ENCODE measurements around the gene CNP. TPM values are rescaled to one million over a fixed set of nuclear protein-coding genes. Genes with fewer than 3 reads are reported as not detected.
A peak's percentile ranks its signal among the peaks of the same experiment; 100 is the strongest.

Gene CNP
- total RNA-seq, 1 experiment from 2014 or later: 144 TPM

GRCh38 chr17:41972571-41973407 lies 6.2 kb downstream of the CNP start:
- no peaks in the 10 kb centered on the region for H3K27me3 Mint-ChIP-seq (ENCODE audit: unreplicated experiment)
- TF ChIP-seq CTCF (IDR thresholded peaks at IDR 0.05; ENCODE audit: unreplicated experiment): no peak
- no TSS peak for BruUV-seq (replicated peaks)
- intact Hi-C loops (cut with micrococcal nuclease; ENCODE audit: unreplicated experiment): no loop called here
- H3K9me3 Mint-ChIP-seq (ENCODE audit: low read depth, unreplicated experiment): no peaks in the 10 kb centered on the region
- peaks cover 97% of the 10 kb centered on the region for H3K36me3 Mint-ChIP-seq (ENCODE audit: insufficient read depth, unreplicated experiment)
- H3K4me3 Mint-ChIP-seq (ENCODE audit: low read depth, unreplicated experiment): no peak overlapping the region
- H3K4me1 Mint-ChIP-seq (ENCODE audit: low read depth, unreplicated experiment): peaks cover 16% of the 10 kb centered on the region
- H3K27ac Mint-ChIP-seq (ENCODE audit: unreplicated experiment): peak overlapping the region; percentile 76
- CTCF ChIA-PET: interaction anchor here (1.2 to 1.7 kb wide), 3 partner anchors 17 to 45 kb away, joined by 3 to 7 read pairs (median 5); partner anchors contain the start of gene DNAJC7
- peak; percentile 51 for DNase-seq

- H3K36me3 Mint-ChIP-seq (ENCODE audit: insufficient read depth, unreplicated experiment): peaks cover 96% of the 10 kb centered on the region
- BruUV-seq (replicated peaks): no TSS peak
- H3K27me3 Mint-ChIP-seq (ENCODE audit: unreplicated experiment): no peaks in the 10 kb centered on the region
- no peaks in the 10 kb centered on the region for H3K9me3 Mint-ChIP-seq (ENCODE audit: low read depth, unreplicated experiment)
- H3K4me1 Mint-ChIP-seq (ENCODE audit: low read depth, unreplicated experiment): peaks cover 22% of the 10 kb centered on the region
- H3K27ac Mint-ChIP-seq (ENCODE audit: unreplicated experiment): no peak overlapping the region
- no peak overlapping the region for H3K4me3 Mint-ChIP-seq (ENCODE audit: low read depth, unreplicated experiment)
- no peak for DNase-seq
- CTCF ChIA-PET: interaction anchor here (0.7 to 1.4 kb wide), 3 partner anchors 16 to 220 kb away, joined by 3 to 5 read pairs (median 4); no protein-coding TSS in a partner anchor
- TF ChIP-seq CTCF (IDR thresholded peaks at IDR 0.05; ENCODE audit: unreplicated experiment): no peak
- intact Hi-C loops (cut with micrococcal nuclease; ENCODE audit: unreplicated experiment): no loop called here
Measured at GRCh38 chr17:41973408-41973811, 6.8 kb downstream of the CNP start.

- H3K36me3 Mint-ChIP-seq (ENCODE audit: insufficient read depth, unreplicated experiment): peaks cover 96% of the 10 kb centered on the region
- CTCF ChIA-PET: interaction anchor here (0.7 kb wide), 1 partner anchor 221 kb away, joined by 4 read pairs; no protein-coding TSS in a partner anchor
- intact Hi-C loops (cut with micrococcal nuclease; ENCODE audit: unreplicated experiment): no loop called here
- BruUV-seq (replicated peaks): no TSS peak
- peaks cover 28% of the 10 kb centered on the region for H3K4me1 Mint-ChIP-seq (ENCODE audit: low read depth, unreplicated experiment)
- H3K27me3 Mint-ChIP-seq (ENCODE audit: unreplicated experiment): no peaks in the 10 kb centered on the region
- TF ChIP-seq CTCF (IDR thresholded peaks at IDR 0.05; ENCODE audit: unreplicated experiment): no peak
- DNase-seq: no peak
- no peak overlapping the region for H3K4me3 Mint-ChIP-seq (ENCODE audit: low read depth, unreplicated experiment)
- H3K9me3 Mint-ChIP-seq (ENCODE audit: low read depth, unreplicated experiment): no peaks in the 10 kb centered on the region
- no peak overlapping the region for H3K27ac Mint-ChIP-seq (ENCODE audit: unreplicated experiment)
Measured at GRCh38 chr17:41974031-41974430, 7.4 kb downstream of the CNP start.

GRCh38 chr17:41974658-41975057 lies 8.1 kb downstream of the CNP start:
- peaks cover 95% of the 10 kb centered on the region for H3K36me3 Mint-ChIP-seq (ENCODE audit: insufficient read depth, unreplicated experiment)
- no peaks in the 10 kb centered on the region for H3K27me3 Mint-ChIP-seq (ENCODE audit: unreplicated experiment)
- no peaks in the 10 kb centered on the region for H3K9me3 Mint-ChIP-seq (ENCODE audit: low read depth, unreplicated experiment)
- CTCF ChIA-PET: interaction anchor here (0.6 kb wide), 1 partner anchor 151 kb away, joined by 5 read pairs; no protein-coding TSS in a partner anchor
- H3K4me1 Mint-ChIP-seq (ENCODE audit: low read depth, unreplicated experiment): peaks cover 28% of the 10 kb centered on the region
- no peak overlapping the region for H3K4me3 Mint-ChIP-seq (ENCODE audit: low read depth, unreplicated experiment)
- intact Hi-C loops (cut with micrococcal nuclease; ENCODE audit: unreplicated experiment): no loop called here
- H3K27ac Mint-ChIP-seq (ENCODE audit: unreplicated experiment): no peak overlapping the region
- TF ChIP-seq CTCF (IDR thresholded peaks at IDR 0.05; ENCODE audit: unreplicated experiment): no peak
- DNase-seq: no peak
- no TSS peak for BruUV-seq (replicated peaks)

All from Calu3 (cell line).